WERI-Rb-1 (cell line): ENCODE data around the gene CDC20.

Source experiments
- DNase-seq: peaks from one replicate; pipeline ENCODE4 v3.0.0-alpha.2; 2020
- H3K27ac ChIP-seq: fragments of 250-450 bp; sonication (Bioruptor Pico); 2 replicates; pipeline ENCODE4 v1.5.1; 2020; ENCODE audit warnings: mild to moderate bottlenecking, moderate library complexity
- H3K27me3 ChIP-seq: fragments of 250-450 bp; sonication (Bioruptor Pico); 2 replicates; pipeline ENCODE4 v1.5.1; 2021; ENCODE audit warnings: mild to moderate bottlenecking, low read depth, moderate library complexity; ENCODE audit not compliant: insufficient read depth, severe bottlenecking
- H3K36me3 ChIP-seq: fragments of 250-450 bp; sonication (Bioruptor Pico); 2 replicates; pipeline ENCODE4 v1.5.1; 2020; ENCODE audit warnings: mild to moderate bottlenecking, moderate library complexity
- H3K4me3 ChIP-seq: 2 replicates; pipeline ENCODE4 v1.5.1; 2011; ENCODE audit warnings: low read depth, mild to moderate bottlenecking, control low read depth, low read length
- H3K9me3 ChIP-seq: fragments of 250-450 bp; sonication (Bioruptor Pico); 2 replicates; pipeline ENCODE4 v1.5.1; 2021; ENCODE audit warnings: mild to moderate bottlenecking, moderate library complexity; ENCODE audit not compliant: severe bottlenecking
- TF ChIP-seq, protein P1 (sequence below): IDR thresholded peaks from 2 replicates; pipeline ENCODE4 v1.5.1; 2011; ENCODE audit warnings: low read depth, mild to moderate bottlenecking, control low read depth, inconsistent platforms, low read length

The CDC20 gene

DNA sequence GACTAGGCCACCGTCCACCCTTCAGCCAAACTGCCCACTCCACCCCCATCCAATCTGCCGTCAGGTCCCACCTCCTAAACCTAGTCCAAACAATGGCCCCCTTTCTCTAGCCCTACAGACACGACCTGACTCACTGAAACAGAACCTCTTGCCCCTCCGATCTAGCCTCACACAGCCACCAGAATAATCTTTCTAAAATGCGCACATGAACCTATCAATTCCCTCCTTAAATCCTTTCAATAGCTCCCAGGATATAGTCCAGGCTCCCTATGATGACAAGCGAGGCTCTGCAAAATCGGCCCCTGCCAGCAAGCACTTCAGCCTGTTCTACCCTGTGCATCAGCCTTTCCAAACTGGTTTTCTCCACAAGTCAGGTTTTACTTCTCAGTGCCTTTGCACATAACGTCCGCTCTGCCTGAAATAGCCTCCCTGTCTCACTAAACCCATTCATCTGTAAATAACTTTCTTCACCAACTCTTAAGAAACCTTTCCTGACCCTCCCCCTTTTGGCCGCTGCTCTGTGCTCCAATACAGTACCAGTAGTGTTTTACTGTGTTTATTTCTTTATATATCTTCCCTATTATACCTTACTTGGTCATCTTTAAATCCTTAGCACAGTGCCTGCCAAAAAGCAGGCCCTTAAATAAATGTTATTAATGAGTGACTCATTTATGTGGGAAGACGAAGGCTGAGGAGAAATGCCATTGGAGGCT, 9.0 kb upstream of the CDC20 start:
- H3K27ac ChIP-seq = peak overlapping the region; percentile 94
- no peak for DNase-seq
- peak overlapping the region; percentile 73 for H3K4me3 ChIP-seq
- H3K36me3 ChIP-seq = no peaks in the 10 kb centered on the region
- H3K27me3 ChIP-seq = no peaks in the 10 kb centered on the region
- no peaks in the 10 kb centered on the region for H3K9me3 ChIP-seq
- TF ChIP-seq, protein P1, sequence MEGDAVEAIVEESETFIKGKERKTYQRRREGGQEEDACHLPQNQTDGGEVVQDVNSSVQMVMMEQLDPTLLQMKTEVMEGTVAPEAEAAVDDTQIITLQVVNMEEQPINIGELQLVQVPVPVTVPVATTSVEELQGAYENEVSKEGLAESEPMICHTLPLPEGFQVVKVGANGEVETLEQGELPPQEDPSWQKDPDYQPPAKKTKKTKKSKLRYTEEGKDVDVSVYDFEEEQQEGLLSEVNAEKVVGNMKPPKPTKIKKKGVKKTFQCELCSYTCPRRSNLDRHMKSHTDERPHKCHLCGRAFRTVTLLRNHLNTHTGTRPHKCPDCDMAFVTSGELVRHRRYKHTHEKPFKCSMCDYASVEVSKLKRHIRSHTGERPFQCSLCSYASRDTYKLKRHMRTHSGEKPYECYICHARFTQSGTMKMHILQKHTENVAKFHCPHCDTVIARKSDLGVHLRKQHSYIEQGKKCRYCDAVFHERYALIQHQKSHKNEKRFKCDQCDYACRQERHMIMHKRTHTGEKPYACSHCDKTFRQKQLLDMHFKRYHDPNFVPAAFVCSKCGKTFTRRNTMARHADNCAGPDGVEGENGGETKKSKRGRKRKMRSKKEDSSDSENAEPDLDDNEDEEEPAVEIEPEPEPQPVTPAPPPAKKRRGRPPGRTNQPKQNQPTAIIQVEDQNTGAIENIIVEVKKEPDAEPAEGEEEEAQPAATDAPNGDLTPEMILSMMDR = no peak

- H3K27me3 ChIP-seq = no peaks in the 10 kb centered on the region
Observed at GRCh38 chr1:43350976-43351375, 7.8 kb upstream of the CDC20 start.

DNA sequence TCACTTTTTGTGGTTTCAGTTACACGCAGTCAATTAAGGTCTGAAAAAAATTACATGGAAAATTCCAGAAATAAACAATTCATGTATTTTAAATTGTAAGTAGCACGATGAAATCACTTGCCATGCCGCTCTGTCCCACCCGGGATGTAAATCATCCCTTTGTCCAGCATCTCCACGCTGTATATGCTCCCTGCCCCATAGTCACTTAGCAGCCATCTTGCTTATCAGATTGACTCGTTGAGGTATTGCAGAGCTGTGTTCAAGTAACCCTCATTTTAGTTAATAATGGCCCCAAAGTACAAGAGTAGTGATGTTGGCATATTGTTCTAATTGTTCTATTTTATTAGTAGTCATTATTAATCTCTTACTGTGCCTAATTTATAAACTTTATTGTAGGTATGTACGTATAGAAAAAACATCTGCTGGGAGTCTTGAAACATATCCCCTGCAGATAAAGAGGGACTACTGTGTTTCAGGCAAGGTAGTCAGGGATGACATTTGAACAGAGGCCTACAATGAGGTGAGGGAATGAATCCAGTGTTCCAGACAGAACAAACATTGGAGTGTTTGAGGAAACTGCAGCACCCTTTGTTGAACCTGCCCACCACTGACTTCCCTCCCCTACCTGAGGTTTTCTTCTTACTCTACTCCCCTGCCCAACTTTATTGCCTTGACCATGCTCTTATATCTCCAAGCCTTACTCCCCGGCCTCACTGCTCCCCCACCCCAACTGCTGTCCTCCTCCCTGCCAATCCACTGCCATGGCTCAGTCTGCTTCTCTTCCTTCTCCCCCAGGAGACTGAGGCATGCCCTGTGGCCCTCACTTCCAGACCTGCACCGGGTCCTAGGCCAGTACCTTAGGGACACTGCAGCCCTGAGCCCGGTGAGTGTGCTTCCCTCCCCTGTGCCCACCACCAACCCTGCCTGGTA, 7.1 kb upstream of the CDC20 start:
- no peaks in the 10 kb centered on the region for H3K27me3 ChIP-seq
- TF ChIP-seq, protein P1 = no peak
- H3K36me3 ChIP-seq = no peaks in the 10 kb centered on the region
- no peak for DNase-seq
- no peak overlapping the region for H3K4me3 ChIP-seq
- H3K27ac ChIP-seq = no peak overlapping the region
- H3K9me3 ChIP-seq = no peaks in the 10 kb centered on the region

More at GRCh38 chr1:43350976-43351375, 7.8 kb upstream of the CDC20 start:
- no peak overlapping the region for H3K4me3 ChIP-seq
- no peaks in the 10 kb centered on the region for H3K36me3 ChIP-seq
- TF ChIP-seq, protein P1 = no peak
- no peak for DNase-seq
- no peak overlapping the region for H3K27ac ChIP-seq
- no peaks in the 10 kb centered on the region for H3K9me3 ChIP-seq

DNA sequence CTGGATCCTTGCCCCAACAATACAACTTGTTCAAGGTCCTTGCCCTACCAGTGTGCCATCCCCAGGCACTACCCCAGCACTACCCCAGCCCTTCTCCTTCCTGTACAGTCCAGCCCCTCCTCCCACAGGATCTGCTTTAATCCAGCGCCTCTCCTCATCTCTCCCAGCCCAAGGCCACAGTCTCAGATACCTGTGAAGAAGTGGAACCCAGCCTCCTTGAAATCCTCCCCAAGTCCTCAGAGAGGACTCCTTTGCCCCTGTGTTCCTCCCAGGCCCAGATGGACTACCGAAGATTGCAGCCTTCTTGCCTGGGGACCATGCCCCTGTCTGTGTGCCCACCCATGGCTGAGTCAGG, 6.5 kb upstream of the CDC20 start:
- Histone ChIP-seq H3K27me3 (no peaks in the 10 kb centered on the region), H3K27ac (no peak overlapping the region), H3K4me3 (no peak overlapping the region), H3K36me3 (no peaks in the 10 kb centered on the region), H3K9me3 (no peaks in the 10 kb centered on the region)
- DNase-seq = peak; percentile 34
- TF ChIP-seq, protein P1 = no peak

GRCh38 chr1:43352881-43353280, 5.9 kb upstream of the CDC20 start:
- Histone ChIP-seq H3K27me3 (no peaks in the 10 kb centered on the region), H3K4me3 (no peak overlapping the region), H3K36me3 (no peaks in the 10 kb centered on the region), H3K9me3 (no peaks in the 10 kb centered on the region), H3K27ac (no peak overlapping the region)
- TF ChIP-seq, protein P1 = no peak
- DNase-seq = no peak
